ENCODE results near the gene ITCH.

DNA sequence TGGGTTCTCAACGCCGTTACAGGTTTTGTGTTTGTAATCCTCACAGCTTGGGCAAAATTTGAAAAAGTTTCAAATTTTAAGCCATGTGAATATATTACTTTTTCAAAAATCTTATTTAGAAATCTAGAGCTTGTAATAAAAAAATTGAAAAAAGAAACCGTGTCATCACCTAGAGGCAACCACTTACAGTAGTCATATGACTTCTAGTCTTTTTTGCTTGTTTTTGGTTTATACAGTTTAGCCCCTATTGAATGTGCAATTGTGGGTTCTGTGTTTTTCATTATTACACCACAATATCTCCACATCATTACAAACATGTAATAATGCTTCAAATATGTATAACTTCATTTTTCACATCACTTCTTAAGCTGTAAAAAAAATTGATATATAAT, 154.0 kb downstream of the ITCH start:
- TF ChIP-seq POLR2A (IDR thresholded peaks at IDR 0.05) (no peak), EP300 (IDR thresholded peaks at IDR 0.05) (no peak)
- TF ChIP-seq, protein P1, sequence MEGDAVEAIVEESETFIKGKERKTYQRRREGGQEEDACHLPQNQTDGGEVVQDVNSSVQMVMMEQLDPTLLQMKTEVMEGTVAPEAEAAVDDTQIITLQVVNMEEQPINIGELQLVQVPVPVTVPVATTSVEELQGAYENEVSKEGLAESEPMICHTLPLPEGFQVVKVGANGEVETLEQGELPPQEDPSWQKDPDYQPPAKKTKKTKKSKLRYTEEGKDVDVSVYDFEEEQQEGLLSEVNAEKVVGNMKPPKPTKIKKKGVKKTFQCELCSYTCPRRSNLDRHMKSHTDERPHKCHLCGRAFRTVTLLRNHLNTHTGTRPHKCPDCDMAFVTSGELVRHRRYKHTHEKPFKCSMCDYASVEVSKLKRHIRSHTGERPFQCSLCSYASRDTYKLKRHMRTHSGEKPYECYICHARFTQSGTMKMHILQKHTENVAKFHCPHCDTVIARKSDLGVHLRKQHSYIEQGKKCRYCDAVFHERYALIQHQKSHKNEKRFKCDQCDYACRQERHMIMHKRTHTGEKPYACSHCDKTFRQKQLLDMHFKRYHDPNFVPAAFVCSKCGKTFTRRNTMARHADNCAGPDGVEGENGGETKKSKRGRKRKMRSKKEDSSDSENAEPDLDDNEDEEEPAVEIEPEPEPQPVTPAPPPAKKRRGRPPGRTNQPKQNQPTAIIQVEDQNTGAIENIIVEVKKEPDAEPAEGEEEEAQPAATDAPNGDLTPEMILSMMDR (IDR thresholded peaks at IDR 0.05): no peak

Data from ovary (tissue), 3 donors.